Measurements from ENCODE around the gene RMND5B.
"Not testable (repeated sequence)": the region's sequence is repeated elsewhere in the genome, so short reads cannot be mapped to it uniquely, and the experiment has no call there.

RMND5B gene

DNA sequence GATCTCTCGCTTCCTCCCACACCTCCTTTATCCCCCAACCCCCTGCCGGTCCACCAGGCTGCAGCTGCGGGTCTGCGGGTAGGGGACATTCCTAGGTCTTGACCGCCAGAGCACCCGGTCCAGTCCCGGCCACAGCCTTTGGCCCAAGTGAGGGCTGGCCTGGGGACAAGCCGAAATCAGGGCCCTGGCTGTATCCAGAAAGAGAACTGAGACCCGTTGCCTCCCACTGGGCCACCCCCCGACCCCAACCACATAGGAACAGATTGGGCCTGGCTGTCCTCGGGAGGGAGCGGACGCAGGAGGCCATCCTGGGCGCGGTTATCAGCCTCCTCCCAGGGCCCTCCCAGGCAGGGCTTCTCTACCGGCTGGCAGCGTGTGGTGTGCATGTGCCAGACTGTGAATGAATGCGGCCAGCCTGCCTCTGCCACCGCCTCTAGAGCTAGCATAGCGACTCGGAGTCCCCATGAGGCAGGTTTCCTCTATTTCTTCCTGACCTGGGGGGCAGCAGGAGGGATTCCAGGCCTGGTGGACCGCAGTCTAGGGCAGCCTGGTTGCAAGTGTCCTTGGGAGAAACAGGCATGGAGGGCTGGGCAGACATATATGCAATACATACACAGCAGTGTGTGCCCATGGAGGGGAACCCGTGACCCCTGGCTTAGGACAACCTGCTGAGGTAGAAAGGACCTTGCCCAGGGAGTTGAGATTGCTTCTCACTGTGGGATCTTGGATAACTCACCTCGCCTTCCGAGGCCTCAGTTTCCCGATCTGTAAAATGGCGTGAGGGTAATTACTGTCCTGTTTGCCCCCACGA is 16.3 kb upstream of the RMND5B start:
- peak; percentile 25 for DNase-seq

DNA sequence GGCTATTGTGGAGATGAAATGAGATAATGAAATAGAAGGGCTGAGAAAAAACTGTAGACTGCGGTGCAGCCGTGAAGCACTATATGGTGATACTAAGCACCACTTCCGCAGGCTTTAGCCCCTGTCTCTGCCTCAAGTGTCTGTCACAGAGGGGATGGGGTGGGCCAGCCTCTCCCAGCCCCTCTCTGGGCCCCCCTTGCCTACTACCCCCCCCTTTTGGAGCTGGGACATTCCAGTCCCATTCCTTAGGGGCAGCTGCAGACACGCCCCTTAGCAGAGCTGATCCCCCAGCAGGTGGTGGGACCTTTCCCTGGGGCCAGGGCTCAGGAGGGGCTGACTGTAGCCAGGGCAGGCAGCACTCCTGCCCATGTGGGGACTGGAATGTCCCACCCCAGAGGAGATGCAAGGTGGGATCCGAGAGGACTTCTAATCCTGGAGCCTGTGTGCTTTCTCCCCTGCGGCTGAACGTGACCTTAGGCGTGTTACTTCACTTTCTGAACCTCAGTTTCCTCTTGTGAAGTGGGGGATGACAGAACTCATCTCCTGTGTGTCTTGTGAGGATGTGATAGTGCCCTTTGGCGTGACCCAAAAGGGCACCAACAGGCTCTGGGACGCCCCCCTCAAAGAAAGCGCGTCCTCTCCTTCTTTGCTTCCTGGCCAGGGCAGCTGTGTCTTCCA is 15.5 kb upstream of the RMND5B start:
- no peak for DNase-seq

DNA sequence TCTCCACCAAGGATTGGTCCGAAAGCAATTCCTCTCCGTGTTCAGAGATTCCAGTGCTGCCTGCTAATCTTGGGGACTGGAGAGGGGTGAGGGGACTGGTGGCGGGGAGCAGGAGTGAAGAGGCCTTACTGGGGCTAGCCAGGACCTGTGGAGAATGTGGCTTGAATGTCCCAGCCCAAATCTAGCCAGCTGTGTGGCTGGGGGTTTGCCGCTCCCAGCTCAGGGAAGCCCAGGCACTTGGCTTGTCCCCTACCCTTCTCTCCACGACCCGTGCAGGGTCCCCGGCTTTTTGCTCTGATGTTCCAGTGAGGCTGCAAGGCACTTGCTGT is 15.0 kb upstream of the RMND5B start:
- DNase-seq, result no peak

DNA sequence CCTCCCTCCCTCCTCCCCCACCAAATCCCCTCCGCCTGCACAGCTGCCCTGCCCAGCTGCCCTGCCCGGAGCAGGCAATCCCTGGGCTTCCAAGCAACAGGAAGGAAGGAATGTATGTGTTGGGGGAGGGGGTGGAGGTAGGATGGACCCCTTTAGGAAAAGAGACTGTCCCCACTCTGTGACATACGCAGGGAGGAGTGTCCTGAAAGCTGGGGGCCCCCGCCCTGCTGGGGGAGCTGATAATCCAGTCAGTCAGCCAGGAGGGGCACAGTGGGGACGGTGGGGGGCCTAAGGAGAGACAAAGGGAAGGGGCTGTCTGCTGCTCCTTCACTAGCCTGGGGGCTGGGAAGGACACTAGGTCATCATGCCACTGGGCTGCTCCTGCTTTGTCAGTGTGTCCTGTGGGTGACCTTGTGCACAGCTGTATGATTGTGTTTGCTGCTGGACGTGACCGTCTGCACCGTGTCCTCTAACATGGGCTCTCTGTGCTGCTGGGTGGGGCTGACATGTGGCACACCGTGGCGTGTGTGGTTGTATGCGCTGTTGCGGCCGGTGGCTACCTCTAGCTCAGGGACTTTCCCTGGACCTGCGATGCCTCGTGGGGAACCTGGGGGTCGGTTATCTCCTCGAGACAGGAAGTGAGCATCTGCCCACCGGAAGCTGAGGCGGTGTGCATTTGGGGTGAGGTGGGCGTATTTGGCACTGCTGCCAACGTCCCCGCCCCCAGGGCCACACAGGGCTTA is 14.5 kb upstream of the RMND5B start:
- no peak for DNase-seq

DNA sequence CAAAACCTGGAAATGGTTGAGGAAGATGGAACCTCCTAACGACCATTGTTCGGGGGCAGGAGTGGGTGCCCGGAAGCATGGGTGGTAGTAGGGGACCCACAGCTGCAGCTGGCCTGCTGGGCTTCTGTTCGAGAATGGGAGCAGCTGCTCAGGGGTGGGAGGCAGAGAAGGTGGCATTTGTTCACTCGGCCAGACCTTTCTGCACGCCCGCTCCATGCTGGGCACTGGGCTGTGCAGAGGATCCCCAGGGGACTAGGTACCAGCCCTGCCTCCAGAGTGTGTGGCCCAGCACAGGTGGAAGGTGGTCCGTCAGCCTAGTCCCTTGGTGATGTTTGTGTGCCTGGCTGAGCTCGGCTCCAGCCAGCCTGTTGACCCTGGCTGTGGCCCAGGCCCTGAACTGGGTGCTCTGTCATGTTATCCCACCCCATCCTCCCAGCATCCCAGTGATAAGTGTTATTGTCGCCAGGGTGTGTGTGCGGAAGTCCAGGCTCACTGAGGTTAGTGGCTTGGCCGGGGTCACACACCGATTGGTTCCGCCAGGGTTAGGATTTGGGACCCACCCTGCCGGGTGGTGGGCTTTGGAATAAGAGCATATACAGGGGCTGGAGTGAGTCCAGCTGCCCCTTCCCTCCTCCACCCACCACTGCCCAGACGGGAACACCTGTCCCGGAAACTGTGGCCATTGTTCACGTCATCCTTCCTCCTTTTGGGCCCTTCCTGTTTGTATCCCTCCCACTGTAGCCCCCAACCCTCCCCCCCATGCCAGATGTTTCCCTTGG is 12.7 kb upstream of the RMND5B start:
- no peak for DNase-seq

DNA sequence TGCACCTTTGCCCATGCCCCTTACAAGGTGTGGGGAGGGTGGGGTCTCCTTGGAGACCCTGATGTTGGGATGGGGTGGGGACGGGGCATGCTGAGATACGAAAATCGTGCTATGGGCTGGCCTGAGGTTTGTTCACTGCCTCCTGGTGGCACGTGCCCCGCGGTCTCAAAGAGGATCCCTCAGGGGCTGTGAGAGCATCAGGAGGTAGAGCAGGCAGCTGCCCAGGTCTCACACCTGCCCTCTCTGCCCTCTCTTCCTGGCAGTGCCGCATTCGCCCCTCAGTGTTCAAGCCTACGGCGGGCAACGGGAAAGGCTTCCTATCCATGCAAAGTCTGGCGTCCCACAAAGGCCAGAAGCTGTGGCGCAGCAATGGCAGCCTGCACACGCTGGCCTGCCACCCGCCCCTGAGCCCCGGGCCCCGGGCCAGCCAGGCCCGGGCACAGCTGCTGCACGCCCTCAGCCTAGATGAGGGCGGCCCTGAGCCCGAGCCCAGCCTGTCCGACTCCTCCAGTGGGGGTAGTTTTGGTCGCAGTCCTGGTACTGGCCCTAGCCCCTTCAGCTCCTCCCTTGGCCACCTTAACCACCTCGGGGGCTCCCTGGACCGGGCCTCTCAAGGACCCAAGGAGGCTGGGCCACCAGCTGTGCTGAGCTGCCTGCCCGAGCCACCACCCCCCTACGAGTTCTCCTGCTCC is 10.8 kb upstream of the RMND5B start:
- no peak for DNase-seq

DNA sequence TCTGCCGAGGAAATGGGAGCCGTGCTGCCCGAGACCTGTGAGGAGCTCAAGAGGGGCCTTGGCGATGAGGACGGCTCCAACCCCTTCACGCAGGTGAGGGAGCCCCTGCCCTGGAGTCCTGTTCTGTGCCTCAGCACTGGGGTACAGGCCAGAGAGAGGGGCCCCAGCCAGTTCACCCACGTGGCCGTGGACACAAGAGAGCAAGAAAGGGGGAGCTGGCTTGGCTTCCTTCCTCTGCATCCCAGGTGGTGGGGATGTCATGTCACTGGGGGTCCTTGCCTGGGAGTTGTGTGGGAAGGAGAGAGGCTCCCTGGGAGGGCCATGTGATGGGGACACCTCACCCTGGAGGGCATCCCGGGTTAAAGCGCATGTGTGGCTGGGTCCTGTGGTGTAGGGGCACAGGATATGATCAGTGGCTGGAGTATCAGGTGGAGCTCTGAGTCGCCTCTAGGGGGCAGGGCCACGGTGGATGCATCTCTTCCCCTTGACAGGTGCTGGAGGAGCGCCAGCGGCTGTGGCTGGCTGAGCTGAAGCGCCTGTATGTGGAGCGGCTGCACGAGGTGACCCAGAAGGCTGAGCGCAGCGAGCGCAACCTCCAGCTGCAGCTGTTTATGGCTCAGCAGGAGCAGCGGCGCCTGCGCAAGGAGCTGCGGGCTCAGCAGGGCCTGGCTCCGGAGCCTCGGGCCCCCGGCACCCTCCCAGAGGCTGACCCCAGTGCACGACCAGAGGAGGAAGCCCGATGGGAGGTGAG is 10.0 kb upstream of the RMND5B start:
- peak; percentile 84 for DNase-seq

DNA sequence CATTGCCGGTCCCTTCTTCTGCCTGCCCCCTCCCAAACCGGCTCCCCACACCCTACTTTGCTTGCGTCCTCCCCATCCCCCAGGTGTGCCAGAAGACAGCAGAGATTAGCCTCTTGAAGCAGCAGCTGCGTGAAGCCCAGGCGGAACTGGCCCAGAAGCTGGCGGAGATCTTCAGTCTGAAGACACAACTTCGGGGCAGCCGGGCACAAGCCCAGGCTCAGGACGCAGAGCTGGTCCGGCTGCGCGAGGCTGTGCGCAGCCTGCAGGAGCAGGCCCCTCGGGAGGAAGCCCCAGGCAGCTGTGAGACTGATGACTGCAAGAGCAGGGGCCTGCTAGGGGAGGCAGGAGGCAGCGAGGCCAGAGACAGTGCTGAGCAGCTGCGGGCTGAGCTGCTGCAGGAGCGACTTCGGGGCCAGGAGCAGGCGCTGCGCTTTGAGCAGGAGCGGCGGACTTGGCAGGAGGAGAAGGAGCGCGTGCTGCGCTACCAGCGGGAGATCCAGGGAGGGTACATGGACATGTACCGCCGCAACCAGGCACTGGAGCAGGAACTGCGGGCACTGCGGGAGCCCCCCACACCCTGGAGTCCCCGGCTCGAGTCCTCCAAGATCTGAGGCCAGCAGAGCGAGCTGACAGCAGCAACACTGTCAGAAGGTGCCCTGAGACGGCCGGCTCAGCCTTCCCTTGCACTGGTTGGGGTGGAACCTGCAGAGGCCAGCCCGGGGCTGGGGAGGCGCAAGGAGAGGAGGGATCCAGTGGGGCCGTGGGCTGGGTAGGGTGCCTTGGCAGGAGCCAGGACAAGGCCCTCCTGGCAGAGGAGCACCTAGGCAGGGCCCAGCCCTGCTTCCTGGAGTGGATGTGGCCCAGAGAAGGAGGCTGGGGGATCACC is 9.2 kb upstream of the RMND5B start:
- DNase-seq, result no peak

DNA sequence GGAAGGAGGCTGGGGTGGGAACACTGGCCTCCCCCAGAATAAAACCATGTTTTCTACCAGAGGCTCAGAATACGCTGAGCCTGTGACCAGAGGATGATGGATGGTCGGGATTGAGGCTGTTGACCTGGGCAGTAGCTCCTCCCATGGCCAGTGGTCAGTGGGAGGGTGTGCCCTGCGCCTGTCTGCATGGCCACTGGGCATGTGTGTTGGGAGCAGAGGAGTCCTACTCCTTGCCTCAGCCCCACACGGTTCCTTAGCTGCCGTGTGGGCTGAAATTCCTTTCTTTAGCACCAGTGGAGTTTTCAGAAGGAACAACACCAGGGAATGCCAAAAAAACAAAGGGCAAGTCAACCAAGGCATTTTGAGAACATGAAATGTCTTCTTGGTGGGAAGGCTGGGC is 8.5 kb upstream of the RMND5B start:
- DNase-seq, result no peak

DNA sequence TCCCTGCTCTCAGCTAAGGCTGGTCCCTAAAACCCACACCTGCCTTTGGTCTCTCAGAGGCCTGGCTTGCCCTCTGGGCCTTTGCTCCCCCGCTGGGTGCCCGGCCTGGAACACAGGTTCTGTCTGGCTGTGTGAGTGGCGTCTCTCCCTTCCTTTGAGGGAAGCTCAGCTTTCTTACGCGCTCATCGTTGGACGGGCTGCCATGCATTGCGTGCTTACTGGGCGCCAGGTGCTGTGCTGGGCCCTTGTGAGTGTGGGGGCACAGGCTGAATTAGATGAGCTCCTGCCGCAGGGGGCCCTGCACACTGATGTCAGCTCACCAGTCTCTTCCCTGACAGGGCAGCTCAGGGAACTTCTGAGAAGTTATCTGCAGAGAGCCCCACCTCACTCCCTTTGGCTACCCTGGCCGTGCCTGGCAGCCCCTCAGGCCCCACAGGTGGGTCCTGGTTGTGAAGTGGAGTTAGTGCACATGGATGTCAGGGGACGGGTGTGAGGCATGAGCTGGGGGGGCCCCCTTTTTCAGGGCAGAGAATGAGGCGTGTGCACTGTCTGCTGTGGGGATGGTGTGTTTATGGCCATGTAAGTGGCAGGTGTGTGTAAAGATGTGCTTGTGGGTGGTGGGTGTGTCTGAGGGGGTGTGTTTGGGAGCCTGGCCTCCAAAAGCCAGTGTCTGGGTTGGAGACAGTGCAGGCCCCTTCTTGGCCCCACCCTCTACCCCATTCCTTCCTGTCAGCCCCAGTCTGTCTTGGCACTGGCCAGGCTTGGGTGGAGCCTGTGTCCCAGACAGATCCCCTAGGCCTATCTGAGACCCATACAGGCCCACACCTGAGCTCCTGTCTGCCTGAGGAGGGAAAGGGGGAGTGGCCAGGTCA is 7.5 kb upstream of the RMND5B start:
- no peak for DNase-seq

DNA sequence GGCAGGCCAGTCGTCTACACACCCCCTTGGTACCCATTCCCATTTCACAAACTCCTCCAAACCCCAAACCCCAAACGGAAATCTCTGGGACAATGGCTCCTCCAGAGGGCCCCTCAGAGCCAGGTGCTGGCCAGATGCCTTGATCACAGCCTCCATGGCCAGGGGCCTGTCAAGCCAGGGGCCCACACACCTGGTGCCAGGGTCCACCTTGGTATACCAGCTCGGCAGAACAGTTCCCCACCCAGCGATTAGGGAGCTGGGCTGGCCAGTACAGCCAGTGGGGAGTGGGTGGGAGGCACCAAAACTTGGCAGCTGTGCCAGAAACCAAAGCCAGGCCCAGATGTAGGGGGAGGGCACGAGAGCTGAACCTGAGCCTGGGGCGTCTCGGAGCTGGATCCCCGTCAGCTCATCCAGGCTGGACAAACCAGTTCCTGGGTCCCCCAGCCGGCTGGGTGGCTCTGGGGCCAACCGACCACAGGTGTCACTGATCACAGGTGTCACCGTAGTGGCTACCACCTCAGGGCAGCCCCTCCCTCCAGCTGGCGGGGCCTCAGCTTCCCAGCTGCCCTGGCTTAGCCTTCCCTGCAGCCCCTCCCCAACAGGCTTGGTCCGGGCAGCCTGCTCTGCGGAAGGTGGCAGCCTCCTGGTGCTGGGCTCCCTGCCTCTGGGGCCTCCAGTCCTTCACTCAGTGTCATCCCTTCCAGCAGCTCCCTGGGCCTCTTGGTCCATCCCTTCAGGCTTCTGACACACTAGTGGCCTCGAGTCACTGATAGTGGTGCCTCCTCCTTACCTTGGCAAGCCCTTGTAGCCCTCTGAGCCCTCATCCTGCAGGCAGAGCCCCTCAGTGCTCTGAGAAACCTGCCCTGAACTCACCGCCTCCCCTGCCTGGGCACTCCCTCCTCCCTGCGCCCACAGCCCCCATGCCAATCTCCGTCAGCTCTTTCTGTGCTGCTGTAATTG is 6.6 kb upstream of the RMND5B start:
- DNase-seq, result no peak

DNA sequence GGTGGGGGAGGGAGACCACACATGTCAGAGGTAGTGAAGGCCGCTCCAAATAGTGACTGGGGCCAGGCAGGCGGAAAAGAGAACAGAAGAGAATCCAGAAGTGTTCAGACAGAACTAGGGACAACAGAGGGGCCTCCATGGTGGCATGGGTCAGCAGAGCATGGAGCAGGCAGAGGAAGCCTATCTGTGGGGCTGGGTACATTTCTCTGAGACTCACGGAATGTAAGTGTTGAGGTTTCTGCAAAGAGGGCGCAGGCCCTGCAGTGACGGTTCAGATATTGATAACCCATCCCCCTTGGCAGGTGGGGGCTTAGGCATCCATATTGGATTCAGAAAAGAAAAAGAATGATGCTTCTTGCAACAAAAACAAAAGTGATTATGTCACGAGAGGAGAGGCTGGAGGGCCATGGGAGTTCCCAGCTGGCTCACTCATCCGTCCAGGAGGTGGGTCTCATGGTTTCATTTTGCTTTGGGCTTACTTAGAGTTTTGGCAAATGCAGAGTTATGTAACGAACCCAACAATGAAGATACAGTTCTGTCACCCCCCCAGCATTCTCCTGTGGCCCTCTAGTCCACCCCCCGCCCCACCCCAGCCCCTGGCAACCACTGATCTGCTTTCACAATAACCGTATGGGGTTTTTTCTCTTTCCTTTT is 5.4 kb upstream of the RMND5B start:
- DNase-seq, result peak; percentile 25

DNA sequence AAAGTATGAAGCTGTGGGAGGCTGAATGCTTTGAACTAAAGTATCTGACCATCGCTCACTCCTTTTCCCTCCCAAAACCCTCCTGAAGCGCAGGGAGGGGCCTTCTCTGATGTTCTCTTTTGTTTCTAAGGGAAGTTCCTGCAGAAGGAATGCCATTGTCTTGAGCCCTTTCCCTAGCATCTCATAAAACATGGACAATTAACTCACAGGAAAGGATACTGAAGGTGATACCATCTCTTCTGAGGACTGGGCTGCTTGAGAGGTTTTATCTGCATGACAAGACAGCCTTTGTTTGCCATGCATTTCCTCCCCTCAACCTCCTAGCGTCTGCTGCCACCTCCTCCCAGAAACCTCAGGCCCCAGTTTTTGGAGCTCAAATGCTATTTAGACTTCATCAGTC is 4.3 kb upstream of the RMND5B start:
- no peak for DNase-seq

DNA sequence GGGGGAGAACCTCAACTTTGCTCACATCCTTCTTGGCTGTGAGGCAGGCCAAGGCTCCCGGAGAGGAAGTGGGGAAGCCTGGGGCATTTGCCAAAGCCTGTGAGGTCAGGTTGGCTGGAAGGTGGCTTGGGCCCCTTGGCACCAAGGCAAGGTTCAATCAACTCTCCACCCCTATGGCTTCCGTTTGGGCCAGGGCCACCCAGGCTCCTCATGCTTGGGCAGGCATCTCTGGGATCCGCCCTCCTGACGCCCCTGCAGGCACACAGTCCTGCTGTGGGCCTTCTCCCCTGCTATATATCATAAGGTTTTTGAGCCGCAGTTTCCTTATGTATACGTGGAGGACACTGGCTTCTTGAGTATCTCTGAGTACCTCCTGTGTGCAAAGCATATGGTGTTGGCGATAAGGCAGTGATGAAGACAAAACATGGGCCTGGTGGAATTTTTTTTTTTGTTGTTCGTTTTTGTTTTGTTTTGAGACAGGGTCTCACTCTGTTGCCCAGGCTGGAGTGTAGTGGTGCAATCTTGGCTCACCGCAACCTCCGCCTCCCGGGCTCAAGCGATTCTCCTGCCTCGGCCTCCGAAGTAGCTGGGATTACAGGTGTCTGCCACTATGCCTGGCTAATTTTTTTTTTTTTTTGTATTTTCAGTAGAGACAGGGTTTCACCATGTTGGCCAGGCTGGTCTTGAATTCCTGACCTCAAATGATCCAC is 3.4 kb upstream of the RMND5B start:
- peak; percentile 73 for DNase-seq

DNA sequence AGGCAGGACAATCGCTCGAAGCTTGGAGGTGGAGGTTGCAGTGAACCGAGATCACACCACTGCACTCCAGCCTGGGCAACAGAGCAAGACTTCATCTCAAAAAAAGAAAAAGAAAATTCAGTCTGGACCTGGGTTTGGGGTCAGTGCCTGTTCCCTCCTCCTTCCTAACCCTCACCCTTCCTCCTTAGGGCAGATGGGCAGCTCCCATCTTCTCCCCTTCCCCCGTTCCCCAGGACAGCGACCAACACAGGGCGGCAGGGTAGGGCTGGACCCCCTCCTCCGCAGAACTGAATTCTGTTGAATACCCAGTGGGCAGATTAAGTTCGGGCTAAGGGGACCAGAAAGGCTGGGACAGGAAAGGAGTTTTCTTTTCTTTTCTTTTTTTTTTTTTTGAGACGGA is 1.5 kb upstream of the RMND5B start:
- no peak for DNase-seq

DNA sequence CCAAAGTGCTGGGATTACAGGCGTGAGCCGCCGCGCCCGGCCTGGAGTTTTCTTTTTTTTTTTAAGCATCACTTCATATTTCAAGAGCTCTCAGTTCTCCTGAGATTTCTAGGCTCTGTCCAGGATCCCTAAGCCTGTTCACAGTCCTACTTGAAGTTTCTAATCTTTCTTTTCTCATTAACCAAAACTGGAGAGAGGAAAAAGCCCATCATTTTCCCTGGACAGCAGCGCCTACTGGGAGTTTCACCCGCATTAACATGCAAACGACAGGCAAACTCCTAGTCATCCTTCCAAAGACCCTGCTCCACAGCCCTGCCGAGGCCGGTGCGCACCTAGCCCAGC is 609 bp upstream of the RMND5B start:
- not testable (repeated sequence) for DNase-seq

DNA sequence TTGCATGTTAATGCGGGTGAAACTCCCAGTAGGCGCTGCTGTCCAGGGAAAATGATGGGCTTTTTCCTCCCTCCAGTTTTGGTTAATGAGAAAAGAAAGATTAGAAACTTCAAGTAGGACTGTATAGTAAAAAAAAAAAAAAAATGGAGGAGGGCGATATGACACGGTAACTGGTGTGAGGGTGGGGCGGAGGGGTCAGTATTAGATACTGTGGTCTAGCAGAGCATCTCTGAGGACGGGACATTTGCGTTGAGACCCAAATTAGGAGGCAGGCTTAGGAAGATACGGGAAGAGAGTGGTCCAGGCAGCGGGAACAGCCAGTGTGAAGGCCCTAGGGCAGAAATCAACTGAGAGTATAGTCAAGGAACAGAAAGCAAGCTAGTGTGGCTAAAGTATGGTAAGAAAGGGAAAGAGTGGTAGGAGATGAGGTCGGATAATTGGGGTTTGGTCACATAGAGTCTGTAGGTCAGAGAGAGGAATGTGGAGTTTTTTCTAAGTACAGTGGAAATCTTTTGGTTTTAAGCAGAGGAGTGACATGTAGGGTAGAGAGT is 707 bp downstream of the RMND5B start:
- DNase-seq, result no peak
